PC-3 (cell line): Measurements from ENCODE around the gene BMP7.

Source experiments
- EZH2 ChIP-seq: fragments of 300-600 bp; sonication (generic); IDR thresholded peaks from one replicate; pipeline ENCODE4 v1.6.1; 2017; ENCODE audit warnings: antibody characterized with exemption, mild to moderate bottlenecking, low read length; ENCODE audit not compliant: unreplicated experiment
- TF ChIP-seq, protein P1 (sequence below): fragments of 300-600 bp; sonication (generic); conservative IDR thresholded peaks from 2 replicates; pipeline ENCODE4 v1.5.1; 2017; ENCODE audit warnings: antibody characterized with exemption, low read depth, mild to moderate bottlenecking, low read length

DNA sequence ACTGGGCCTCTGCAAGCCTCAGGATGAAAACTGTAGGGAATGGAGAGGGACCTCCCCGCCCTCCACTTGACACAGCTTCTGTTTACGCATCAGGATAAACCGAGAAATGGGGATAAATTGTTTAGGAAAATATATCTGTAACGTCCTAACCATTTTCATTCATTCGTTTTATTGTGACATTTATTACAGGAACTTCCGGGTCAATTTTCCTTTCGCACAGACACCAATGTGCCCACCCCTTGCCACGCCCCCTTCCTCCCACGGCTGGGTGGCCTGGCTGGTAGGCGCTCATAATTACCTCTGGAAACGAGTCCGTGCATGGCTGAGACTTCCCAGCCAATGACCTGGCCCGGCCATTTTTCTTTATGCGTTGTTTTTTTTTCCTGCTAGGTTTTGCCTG is 96.1 kb downstream of the BMP7 start:
- TF ChIP-seq, protein P1, sequence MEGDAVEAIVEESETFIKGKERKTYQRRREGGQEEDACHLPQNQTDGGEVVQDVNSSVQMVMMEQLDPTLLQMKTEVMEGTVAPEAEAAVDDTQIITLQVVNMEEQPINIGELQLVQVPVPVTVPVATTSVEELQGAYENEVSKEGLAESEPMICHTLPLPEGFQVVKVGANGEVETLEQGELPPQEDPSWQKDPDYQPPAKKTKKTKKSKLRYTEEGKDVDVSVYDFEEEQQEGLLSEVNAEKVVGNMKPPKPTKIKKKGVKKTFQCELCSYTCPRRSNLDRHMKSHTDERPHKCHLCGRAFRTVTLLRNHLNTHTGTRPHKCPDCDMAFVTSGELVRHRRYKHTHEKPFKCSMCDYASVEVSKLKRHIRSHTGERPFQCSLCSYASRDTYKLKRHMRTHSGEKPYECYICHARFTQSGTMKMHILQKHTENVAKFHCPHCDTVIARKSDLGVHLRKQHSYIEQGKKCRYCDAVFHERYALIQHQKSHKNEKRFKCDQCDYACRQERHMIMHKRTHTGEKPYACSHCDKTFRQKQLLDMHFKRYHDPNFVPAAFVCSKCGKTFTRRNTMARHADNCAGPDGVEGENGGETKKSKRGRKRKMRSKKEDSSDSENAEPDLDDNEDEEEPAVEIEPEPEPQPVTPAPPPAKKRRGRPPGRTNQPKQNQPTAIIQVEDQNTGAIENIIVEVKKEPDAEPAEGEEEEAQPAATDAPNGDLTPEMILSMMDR, result no peak
- no peak for TF ChIP-seq EZH2
